Measurements from ENCODE around the gene SSBP2.

SSBP2 gene

GRCh38 chr5:81768935-81769452, 18.1 kb upstream of the SSBP2 start:
- TF ChIP-seq, protein P1, sequence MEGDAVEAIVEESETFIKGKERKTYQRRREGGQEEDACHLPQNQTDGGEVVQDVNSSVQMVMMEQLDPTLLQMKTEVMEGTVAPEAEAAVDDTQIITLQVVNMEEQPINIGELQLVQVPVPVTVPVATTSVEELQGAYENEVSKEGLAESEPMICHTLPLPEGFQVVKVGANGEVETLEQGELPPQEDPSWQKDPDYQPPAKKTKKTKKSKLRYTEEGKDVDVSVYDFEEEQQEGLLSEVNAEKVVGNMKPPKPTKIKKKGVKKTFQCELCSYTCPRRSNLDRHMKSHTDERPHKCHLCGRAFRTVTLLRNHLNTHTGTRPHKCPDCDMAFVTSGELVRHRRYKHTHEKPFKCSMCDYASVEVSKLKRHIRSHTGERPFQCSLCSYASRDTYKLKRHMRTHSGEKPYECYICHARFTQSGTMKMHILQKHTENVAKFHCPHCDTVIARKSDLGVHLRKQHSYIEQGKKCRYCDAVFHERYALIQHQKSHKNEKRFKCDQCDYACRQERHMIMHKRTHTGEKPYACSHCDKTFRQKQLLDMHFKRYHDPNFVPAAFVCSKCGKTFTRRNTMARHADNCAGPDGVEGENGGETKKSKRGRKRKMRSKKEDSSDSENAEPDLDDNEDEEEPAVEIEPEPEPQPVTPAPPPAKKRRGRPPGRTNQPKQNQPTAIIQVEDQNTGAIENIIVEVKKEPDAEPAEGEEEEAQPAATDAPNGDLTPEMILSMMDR (IDR thresholded peaks at IDR 0.05; ENCODE audit: low read depth, low read length, missing control alignments): no peak
- no peak overlapping the region for H3K4me3 ChIP-seq (ENCODE audit: low read depth, low read length)
- no peak for DNase-seq (ENCODE audit: low read depth)

DNA sequence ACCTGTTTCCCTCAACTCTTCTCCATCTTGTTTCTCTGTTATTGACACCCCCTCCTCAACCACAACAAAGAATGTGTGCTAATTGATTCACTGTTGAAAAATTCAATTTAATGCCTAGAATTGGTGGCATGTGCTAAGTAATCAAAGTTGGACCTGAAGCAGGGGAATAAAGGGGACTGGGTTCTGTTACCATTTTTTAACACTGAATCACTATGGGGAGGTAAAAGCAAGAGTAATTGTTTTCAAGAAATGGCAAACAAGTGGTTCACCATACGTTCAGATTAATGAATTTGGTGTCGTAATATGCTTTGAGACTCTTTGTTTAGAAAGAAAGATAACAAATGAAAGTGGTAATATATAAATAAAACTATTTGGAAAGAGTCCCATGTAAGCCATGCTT, 17.0 kb upstream of the SSBP2 start:
- no peak for DNase-seq (ENCODE audit: low read depth)
- TF ChIP-seq, protein P1 (IDR thresholded peaks at IDR 0.05; ENCODE audit: low read depth, low read length, missing control alignments): no peak
- no peak overlapping the region for H3K4me3 ChIP-seq (ENCODE audit: low read depth, low read length)

DNA sequence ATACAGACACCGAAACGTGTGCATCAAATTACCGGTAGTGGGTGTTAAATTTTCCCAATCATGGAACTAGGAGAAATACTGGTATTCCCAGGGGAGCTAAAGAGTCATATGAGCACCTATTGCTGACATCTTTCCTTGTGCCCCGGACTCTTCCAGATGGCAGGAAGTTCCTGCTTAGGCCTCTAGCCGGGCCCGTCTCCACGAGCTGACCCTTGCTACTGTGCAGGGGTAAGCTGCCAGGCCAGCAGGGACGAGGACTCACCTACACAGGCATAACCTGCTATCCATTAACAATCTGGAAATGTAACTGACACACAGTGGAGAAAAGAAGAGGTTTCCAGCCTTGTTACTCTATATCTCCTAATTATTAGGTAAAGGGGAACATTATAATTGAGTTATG, 16.2 kb upstream of the SSBP2 start:
- DNase-seq (ENCODE audit: low read depth): no peak
- H3K4me3 ChIP-seq (ENCODE audit: low read depth, low read length): no peak overlapping the region
- TF ChIP-seq, protein P1 (IDR thresholded peaks at IDR 0.05; ENCODE audit: low read depth, low read length, missing control alignments): no peak

DNA sequence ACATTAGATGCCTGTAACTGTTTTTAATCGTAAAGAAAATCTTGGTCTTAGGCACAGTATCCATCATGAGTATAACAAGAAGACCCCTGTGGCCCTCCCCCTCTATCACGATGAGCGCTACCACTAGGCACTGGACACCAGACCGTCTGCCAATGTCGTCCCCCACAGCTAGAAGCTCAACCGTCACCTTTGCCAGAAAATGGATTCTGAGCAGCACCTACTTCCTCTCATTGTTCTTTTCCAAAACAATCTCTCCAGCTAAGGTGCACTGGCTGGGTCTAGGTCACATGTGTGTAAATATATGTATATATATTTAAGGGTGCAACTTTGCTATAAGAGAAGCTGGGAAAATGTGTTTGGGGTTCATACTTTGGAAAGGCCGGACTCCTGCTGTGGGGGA, 15.7 kb upstream of the SSBP2 start:
- no peak overlapping the region for H3K4me3 ChIP-seq (ENCODE audit: low read depth, low read length)
- TF ChIP-seq, protein P1 (IDR thresholded peaks at IDR 0.05; ENCODE audit: low read depth, low read length, missing control alignments): no peak
- no peak for DNase-seq (ENCODE audit: low read depth)

GRCh38 chr5:81763294-81763928, 12.5 kb upstream of the SSBP2 start:
- TF ChIP-seq, protein P1 (IDR thresholded peaks at IDR 0.05; ENCODE audit: low read depth, low read length, missing control alignments): no peak
- no peak for DNase-seq (ENCODE audit: low read depth)
- no peak overlapping the region for H3K4me3 ChIP-seq (ENCODE audit: low read depth, low read length)

DNA sequence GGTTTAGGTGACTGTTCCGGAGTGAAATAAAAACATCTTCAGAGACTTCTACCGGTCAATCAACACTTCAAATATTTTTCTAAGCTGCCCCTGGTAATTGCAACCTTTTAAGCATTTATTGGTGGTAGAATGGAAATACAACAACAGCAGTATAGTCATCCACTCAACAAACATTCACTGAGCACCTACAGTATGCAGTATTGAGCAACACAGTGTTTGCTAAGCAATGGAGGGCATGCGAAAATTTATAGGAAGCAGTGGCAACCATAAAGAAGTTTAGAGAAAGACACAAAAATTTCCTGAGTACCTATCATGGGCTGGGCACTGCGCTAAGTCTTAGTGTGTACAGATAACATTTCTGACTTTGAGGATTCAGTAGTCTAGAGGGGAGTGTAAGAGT, 12.0 kb upstream of the SSBP2 start:
- no peak for DNase-seq (ENCODE audit: low read depth)
- no peak overlapping the region for H3K4me3 ChIP-seq (ENCODE audit: low read depth, low read length)
- TF ChIP-seq, protein P1 (IDR thresholded peaks at IDR 0.05; ENCODE audit: low read depth, low read length, missing control alignments): no peak

GRCh38 chr5:81762401-81762800, 11.5 kb upstream of the SSBP2 start:
- no peak overlapping the region for H3K4me3 ChIP-seq (ENCODE audit: low read depth, low read length)
- TF ChIP-seq, protein P1 (IDR thresholded peaks at IDR 0.05; ENCODE audit: low read depth, low read length, missing control alignments): no peak
- DNase-seq (ENCODE audit: low read depth): no peak

All from GM12864 (cell line).